Embryonic facial prominence (tissue), 1 donor: Measurements from ENCODE around the gene HOXB8.

ENCODE experiments used
- DNase-seq: peaks from one replicate; pipeline ENCODE4 v3.0.0-alpha.2; 2016; ENCODE audit errors: extremely low spot score

Gene HOXB8

GRCh38 chr17:48596000-48596734, 18.9 kb downstream of the HOXB8 start:
- DNase-seq = no peak

GRCh38 chr17:48595278-48595999, 19.7 kb downstream of the HOXB8 start:
- no peak for DNase-seq

- no peak for DNase-seq
These were observed 20.4 kb downstream of the HOXB8 start for GRCh38 chr17:48594538-48595277.

- no peak for DNase-seq
These were observed 21.1 kb downstream of the HOXB8 start for GRCh38 chr17:48593840-48594537.

- no peak for DNase-seq
These were observed 21.8 kb downstream of the HOXB8 start, which contains the start of gene HOXB5 for GRCh38 chr17:48593126-48593829. HOXB5 (minus strand) TSS chr17:48593779; CDS start chr17:48593682, 97 bp downstream.

GRCh38 chr17:48592577-48592976, 22.5 kb downstream of the HOXB8 start:
- DNase-seq = no peak

- DNase-seq = no peak
These were observed 23.0 kb downstream of the HOXB8 start for GRCh38 chr17:48592057-48592514.

- no peak for DNase-seq
These were observed 23.6 kb downstream of the HOXB8 start for GRCh38 chr17:48591255-48592056.

GRCh38 chr17:48590607-48591161, 24.4 kb downstream of the HOXB8 start:
- DNase-seq = no peak

GRCh38 chr17:48589831-48590606, 25.1 kb downstream of the HOXB8 start, which contains the start of gene HOXB3:
HOXB3 (minus strand) TSS chr17:48590241; CDS start chr17:48552474, 37,767 bp downstream.
- DNase-seq = no peak

- DNase-seq = no peak
These were observed 25.8 kb downstream of the HOXB8 start for GRCh38 chr17:48589060-48589830.

GRCh38 chr17:48588528-48588927, 26.6 kb downstream of the HOXB8 start:
- no peak for DNase-seq

GRCh38 chr17:48588074-48588415, 27.0 kb downstream of the HOXB8 start:
- DNase-seq = no peak

- DNase-seq = no peak
These were observed 27.6 kb downstream of the HOXB8 start for GRCh38 chr17:48587276-48588073.

GRCh38 chr17:48586355-48587258, 28.5 kb downstream of the HOXB8 start:
- DNase-seq = no peak

- DNase-seq = no peak
These were observed 30.8 kb downstream of the HOXB8 start for GRCh38 chr17:48584223-48584741.
